Mucosa of stomach (tissue), 1 donor: Measurements from ENCODE around the gene LMBR1.
A peak's percentile ranks its signal among the peaks of the same experiment; 100 is the strongest.
"Not testable (repeated sequence)": the region's sequence is repeated elsewhere in the genome, so short reads cannot be mapped to it uniquely, and the experiment has no call there.

ENCODE experiments used
- H3K27me3 ChIP-seq: one replicate; pipeline ENCODE4 v1.7.0; 2013; ENCODE audit warnings: mild to moderate bottlenecking, low read length; ENCODE audit not compliant: control insufficient read depth, insufficient read depth
- H3K36me3 ChIP-seq: one replicate; pipeline ENCODE4 v1.7.0; 2013; ENCODE audit warnings: low read length; ENCODE audit not compliant: control insufficient read depth, insufficient read depth
- H3K4me1 ChIP-seq: one replicate; pipeline ENCODE4 v1.7.0; 2013; ENCODE audit warnings: mild to moderate bottlenecking, low read length; ENCODE audit not compliant: control insufficient read depth, insufficient read depth
- H3K4me3 ChIP-seq: one replicate; pipeline ENCODE4 v1.7.0; 2013; ENCODE audit warnings: low read length
- H3K9ac ChIP-seq: one replicate; pipeline ENCODE4 v1.7.0; 2013; ENCODE audit warnings: mild to moderate bottlenecking, low read length, moderate library complexity
- H3K9me3 ChIP-seq: one replicate; pipeline ENCODE4 v1.7.0; 2013; ENCODE audit warnings: mild to moderate bottlenecking, low read length, moderate library complexity; ENCODE audit not compliant: control insufficient read depth
- donor health status: Pancreatic carcinoma.

Gene LMBR1, protein sequence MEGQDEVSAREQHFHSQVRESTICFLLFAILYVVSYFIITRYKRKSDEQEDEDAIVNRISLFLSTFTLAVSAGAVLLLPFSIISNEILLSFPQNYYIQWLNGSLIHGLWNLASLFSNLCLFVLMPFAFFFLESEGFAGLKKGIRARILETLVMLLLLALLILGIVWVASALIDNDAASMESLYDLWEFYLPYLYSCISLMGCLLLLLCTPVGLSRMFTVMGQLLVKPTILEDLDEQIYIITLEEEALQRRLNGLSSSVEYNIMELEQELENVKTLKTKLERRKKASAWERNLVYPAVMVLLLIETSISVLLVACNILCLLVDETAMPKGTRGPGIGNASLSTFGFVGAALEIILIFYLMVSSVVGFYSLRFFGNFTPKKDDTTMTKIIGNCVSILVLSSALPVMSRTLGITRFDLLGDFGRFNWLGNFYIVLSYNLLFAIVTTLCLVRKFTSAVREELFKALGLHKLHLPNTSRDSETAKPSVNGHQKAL

DNA sequence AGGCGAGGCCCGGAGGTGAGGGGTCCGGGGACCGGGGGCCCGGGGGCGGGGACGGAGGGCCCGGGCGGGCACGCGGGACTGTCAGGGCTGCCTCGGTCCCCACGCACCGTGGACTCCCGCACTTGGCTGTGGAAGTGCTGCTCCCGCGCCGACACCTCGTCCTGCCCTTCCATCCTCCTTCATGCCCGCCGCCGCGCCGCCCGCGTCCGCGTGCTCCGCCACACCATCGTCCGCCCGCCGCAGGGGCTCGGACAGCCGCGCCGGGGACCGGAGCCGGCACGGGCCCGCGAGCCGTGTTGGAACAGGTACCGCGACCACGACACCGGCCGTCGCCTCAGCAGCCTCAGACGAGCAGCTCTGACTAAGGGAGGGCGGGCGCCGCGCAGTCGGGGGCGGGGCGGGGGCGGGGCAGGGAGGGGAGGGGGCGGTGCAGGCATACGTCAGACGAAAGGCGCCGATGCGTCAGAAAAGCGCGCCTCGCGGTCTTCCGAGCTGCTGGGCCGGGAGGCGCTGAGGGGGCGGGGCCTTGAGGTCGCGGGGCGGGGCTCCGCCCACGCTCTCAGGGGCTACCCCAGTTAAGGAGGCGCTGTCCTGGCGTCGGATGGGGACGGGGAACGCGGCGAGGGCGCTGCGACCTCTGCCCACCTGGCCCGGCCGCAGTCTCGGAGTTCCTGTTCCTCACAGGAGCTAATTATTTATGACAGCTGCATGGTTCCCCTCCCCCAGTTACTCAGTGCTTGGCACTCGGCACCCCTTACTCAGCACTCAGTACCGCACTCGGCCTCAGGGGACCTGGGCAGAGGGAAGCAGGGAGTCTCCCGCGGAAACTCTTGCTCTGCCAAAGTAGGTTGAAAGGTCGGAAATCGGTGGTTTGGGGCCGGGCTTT is at the start of gene LMBR1:
Gene LMBR1, minus strand, starts transcription at position 363 of the 886 bp plus-strand sequence. Its CDS starts 190 bp downstream, at position 173.
- H3K4me1 ChIP-seq, result peaks cover 4% of the 10 kb centered on the region
- H3K4me3 ChIP-seq, result peak within 1 kb of the TSS; percentile 88
- H3K9ac ChIP-seq, result peak within 1 kb of the TSS; percentile 96
- no peaks in the 10 kb centered on the region for H3K9me3 ChIP-seq
- no peaks in the 10 kb centered on the region for H3K36me3 ChIP-seq
- H3K27me3 ChIP-seq, result no peaks in the 10 kb centered on the region

DNA sequence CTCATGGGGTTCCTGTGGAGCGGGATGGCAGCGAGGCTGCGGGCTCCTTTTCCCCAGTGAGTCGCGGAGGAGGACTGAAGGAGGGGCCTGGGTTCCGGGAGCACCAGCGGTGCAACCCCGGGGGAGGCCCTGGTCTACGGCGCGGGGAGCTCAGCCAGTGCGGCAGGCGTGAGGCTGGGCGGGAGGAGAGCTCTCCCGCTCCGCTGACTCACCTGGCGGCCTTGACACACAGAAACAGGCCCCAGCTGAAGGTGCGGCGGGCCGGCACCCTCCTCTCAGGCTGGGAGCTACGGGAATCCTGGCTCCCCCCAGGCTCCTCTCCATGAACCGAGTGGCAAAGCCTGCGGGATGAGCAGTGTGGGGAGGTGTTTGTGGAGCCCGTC is 49.7 kb upstream of the LMBR1 start:
- peaks cover 26% of the 10 kb centered on the region for H3K27me3 ChIP-seq
- no peak overlapping the region for H3K4me3 ChIP-seq
- H3K9me3 ChIP-seq, result no peaks in the 10 kb centered on the region
- no peaks in the 10 kb centered on the region for H3K36me3 ChIP-seq
- H3K4me1 ChIP-seq, result peaks cover 8% of the 10 kb centered on the region
- no peak overlapping the region for H3K9ac ChIP-seq

DNA sequence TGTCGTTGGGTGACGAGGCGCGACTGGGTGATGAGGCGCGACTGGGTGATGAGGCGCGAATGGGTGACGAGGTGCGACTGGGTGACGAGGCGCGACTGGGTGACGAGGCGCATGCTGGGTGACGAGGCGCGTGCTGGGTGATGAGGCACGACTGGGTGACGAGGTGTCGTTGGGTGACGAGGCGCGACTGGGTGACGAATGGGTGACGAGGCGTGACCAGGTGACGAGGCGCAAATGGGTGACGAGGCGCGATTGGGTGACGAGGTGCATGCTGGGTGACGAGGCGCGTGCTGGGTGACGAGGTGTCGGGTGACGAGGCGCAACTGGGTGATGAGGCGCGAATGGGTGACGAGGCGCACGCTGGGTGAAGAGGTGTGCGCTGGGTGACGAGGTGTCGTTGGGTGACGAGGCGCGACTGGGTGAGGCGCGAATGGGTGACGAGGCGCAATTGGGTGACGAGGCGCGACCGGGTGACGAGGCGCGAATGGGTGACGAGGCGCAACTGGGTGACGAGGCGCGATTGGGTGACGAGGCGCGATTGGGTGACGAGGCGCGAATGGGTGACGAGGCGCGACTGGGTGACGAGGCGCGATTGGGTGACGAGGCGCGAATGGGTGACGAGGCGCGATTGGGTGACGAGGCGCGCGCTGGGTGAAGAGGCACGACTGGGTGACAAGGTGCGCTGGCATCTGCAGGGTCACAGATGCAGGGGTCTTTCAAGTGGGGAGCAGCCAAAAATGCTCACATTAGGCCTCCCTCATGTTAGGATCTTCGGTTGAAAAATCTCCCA is 48.6 kb upstream of the LMBR1 start:
- H3K4me3 ChIP-seq, result no peak overlapping the region
- H3K9ac ChIP-seq, result no peak overlapping the region
- peaks cover 26% of the 10 kb centered on the region for H3K27me3 ChIP-seq
- no peaks in the 10 kb centered on the region for H3K36me3 ChIP-seq
- peaks cover 8% of the 10 kb centered on the region for H3K4me1 ChIP-seq
- no peaks in the 10 kb centered on the region for H3K9me3 ChIP-seq

DNA sequence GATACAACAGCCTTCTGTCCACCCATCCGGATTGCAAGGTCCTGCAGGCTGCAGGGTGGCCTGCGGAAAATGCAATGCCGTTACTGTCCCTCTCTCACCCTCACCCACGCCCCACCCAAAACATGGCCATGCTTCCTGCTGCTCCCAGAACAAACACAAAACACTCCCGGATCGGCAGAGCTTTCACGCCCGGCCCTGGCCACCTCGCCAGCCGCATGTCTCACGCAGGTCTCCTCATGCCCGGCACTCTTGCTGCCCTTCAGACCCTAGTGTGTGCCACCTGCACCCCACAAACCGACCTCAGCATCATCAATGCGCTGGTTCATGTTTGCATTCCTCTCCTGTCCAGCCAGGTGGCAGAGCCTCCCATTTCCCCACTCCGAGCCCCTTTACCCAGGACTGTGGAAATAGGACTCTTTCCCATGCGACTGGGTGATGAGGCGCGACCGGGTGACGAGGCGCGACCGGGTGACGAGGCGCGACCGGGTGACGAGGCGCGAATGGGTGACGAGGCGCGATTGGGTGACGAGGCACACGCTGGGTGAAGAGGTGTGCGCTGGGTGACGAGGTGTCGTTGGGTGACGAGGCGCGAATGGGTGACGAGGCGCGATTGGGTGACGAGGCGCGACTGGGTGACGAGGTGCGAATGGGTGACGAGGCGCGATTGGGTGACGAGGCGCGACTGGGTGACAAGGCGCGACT is 47.6 kb upstream of the LMBR1 start:
- H3K27me3 ChIP-seq, result peaks cover 26% of the 10 kb centered on the region
- no peaks in the 10 kb centered on the region for H3K9me3 ChIP-seq
- no peaks in the 10 kb centered on the region for H3K36me3 ChIP-seq
- no peak overlapping the region for H3K4me3 ChIP-seq
- H3K9ac ChIP-seq, result no peak overlapping the region
- peaks cover 8% of the 10 kb centered on the region for H3K4me1 ChIP-seq

DNA sequence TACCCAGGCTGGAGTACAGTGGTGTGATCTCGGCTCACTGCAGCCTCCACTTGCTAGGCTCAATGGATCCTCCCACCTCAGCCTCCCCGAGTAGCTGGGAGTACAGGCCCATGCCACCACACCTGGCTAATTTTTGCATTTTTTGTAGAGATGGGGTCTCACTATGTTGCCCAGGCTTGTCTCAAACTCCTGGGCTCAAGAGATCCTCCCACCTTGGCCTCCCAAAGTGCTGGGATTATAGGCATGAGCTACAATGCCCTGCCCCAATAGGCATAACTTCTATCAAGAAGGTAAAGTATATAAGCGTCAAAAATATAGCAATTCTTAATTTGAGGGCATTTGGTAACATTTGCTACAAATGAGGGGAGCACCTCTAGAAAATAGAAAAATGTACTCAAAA is 43.8 kb upstream of the LMBR1 start:
- not testable (repeated sequence) for H3K9ac ChIP-seq, H3K27me3 ChIP-seq, H3K36me3 ChIP-seq, H3K4me1 ChIP-seq, H3K9me3 ChIP-seq, H3K4me3 ChIP-seq

DNA sequence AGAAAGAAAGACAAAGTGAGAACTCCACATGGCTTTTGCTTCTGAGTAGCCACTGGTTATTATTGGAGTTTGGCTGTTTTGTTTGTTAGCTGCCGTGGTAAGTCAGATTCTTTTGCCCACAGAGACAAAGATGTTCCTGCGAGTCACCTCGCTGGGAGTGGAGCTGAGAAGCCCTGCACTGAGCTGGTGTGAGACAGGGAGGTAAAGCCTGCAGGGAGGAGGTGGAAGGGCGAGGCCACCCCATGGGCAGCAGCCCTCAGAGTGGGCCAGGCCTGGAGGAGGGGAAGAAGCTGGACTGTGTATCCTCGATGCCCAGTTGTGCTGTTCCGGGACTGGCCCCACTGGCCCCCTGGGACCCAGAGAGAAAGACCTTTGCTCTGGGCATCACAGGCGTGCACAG is 42.3 kb upstream of the LMBR1 start:
- Histone ChIP-seq H3K36me3 (no peaks in the 10 kb centered on the region), H3K9me3 (no peaks in the 10 kb centered on the region), H3K9ac (no peak overlapping the region), H3K27me3 (peaks cover 5% of the 10 kb centered on the region), H3K4me1 (no peaks in the 10 kb centered on the region), H3K4me3 (no peak overlapping the region)

DNA sequence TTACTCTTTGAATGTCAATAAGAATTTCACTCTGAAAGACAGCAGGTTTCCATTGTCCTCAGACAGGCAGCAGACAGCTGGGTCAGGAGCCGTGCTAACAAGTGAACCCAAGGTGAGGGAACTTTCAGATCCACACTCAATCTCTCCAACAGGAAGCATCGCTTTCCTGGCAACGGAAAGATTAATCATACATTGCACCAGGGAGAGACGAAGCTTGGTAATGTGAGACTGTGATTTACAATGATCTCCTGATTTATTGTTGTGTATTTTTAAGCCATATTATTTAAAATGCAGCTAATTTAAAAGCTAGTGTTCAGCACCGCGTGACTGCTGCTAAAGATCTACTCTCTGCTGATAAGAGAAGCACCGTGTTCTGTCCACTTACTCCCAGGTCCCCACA is 39.0 kb upstream of the LMBR1 start:
- Histone ChIP-seq H3K27me3 (peaks cover 10% of the 10 kb centered on the region), H3K36me3 (no peaks in the 10 kb centered on the region), H3K9me3 (no peaks in the 10 kb centered on the region), H3K4me3 (no peak overlapping the region), H3K9ac (no peak overlapping the region), H3K4me1 (no peaks in the 10 kb centered on the region)

DNA sequence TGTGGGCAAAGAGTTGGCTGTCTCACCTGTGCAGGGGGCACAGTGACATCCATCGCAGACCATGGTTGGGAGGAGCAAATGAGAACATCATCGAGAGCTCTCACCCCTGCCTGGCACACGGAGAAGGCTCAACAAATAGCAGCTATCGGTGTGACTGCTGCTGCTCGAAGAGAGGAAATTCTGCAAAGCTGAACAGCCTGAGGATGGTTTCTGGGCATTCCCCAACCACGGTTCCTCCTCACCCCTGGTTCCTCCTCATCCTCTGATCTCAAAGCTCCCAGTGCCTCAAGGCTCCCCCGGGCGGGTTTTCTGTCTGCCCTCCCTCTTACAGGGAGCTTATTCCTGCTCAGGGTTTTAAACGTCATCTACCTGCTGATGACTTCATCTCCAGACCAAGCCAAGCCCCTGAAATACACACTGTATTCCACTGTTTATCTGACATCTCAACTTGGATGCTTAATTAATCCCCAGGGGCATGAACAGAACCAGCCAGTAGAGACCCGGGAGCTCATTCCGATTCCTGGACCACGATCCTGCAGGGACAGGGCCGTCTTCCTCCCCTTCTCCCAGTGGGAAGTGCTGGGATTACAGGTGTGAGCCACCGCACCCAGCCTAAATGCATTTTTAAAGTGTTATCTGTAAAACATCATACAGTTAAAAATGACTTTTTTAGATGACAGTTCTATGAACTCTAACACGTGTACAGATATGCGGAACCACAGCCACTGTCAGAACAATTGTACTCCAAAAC is 37.0 kb upstream of the LMBR1 start:
- Histone ChIP-seq H3K4me1 (no peaks in the 10 kb centered on the region), H3K9me3 (no peaks in the 10 kb centered on the region), H3K9ac (no peak overlapping the region), H3K4me3 (no peak overlapping the region), H3K36me3 (no peaks in the 10 kb centered on the region), H3K27me3 (peaks cover 10% of the 10 kb centered on the region)

DNA sequence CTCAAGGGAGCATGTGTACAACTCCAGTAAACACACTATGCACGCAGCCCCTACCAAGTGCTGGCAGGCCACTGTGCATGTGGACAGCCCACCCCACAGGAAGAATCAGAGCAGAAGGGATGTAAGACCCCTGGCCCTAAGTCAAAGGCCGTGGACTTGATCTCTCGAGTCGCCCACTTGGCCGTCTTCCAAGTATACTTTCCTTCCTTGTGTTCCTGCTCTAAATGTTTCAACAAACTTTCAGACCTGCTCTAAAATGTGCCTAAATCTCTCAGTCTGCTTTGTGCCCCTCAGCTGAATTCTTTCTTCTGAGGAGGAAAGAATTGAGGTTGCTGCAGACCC is 35.4 kb upstream of the LMBR1 start:
- Histone ChIP-seq H3K9ac (no peak overlapping the region), H3K4me3 (no peak overlapping the region), H3K4me1 (no peaks in the 10 kb centered on the region), H3K9me3 (no peaks in the 10 kb centered on the region), H3K36me3 (no peaks in the 10 kb centered on the region), H3K27me3 (peaks cover 10% of the 10 kb centered on the region)

DNA sequence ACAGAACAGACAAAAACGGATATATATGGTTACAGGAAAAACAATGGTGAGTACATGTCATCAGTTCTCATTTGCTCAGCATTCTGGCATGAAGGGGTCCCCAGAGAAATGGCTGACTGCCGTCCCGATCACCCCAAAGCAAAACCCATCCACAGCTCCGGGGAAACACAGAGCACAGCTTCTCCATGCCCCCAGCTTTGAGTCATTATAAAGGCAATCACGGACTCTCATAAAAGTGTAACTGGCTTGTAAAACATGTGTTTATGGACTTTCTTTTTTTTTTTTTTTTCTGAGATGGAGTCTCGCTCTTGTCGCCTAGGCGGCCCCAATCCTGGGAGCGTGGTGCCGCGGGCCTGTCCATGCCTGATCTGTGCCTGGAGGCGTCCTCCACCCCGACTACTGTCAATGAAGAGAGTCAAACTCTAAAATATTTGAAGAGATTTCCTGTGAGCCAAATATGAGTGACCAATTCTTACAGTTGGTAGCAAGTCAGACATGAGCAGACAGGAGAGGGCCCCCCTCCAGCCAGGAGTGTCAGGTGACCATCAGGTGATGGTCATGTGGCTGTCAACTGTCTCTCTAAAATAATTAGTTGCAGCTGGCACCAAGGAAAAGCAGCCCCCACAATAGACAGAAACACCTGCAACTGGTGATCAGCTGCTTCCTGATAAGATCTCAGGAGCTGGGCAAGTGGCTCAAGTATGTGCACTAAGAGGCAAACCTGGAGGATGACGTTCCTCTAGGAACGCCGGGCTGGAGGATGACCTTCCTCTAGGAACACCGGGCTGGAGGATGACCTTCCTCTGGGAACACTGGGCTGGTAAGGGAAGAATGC is 34.8 kb upstream of the LMBR1 start:
- Histone ChIP-seq H3K36me3 (no peaks in the 10 kb centered on the region), H3K9me3 (no peaks in the 10 kb centered on the region), H3K4me3 (no peak overlapping the region), H3K9ac (no peak overlapping the region), H3K27me3 (peaks cover 7% of the 10 kb centered on the region), H3K4me1 (no peaks in the 10 kb centered on the region)
